ENCODE data around the gene COL24A1. TPM values are rescaled to one million over a fixed set of nuclear protein-coding genes. Genes with fewer than 3 reads are reported as not detected.

Gene COL24A1
- total and polyA plus RNA-seq, 2 of the 8 experiments (the other 6 are each of a cell fraction or from before 2014, with no cell fraction given): 0.23 to 1.1 TPM

DNA sequence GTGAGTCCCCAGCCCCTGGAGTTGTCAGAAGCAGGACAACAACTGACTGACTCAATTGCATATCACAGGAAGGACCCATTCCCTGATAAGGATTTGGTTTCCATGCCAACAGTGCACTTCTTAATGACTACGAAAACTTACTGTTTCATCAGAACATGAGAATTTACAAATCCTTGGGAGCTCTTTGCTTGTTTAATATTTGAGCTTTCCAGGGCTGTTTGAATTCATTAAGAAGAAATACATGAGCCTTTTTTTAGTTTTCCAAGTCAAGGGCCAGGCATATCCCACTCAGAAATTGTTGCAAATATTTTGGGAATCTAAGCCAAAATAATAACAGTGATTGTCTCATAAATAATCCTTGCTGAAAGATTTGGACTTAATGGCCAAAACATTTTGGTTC lies 27.2 kb upstream of the COL24A1 start:
- Histone ChIP-seq H2AFZ (ENCODE audit: low read length) (no peak overlapping the region), H3K4me2 (ENCODE audit: insufficient read depth in 1 of 2, low read depth in 2 of 2, low read length in 2 of 2) (no peak overlapping the region), H2BK15ac (ENCODE audit: low read length) (no peak overlapping the region), H3K36me3 (ENCODE audit: control insufficient read depth in 2 of 4, insufficient read depth in 4 of 4, low read length in 3 of 4) (no peaks in the 10 kb centered on the region), H3K4ac (replicated peaks; ENCODE audit: insufficient read length, low read depth, low read length) (no peak overlapping the region), H3K4me1 (replicated peaks in 1 of 4; ENCODE audit: control insufficient read depth in 3 of 4, insufficient read depth in 4 of 4, low read length in 3 of 4) (no peaks in the 10 kb centered on the region), H2BK120ac (replicated peaks; ENCODE audit: low read depth, low read length) (no peak overlapping the region), H3K18ac (ENCODE audit: extremely low read depth, low read length) (no peak overlapping the region), H3K56ac (replicated peaks; ENCODE audit: insufficient read length, low read depth, low read length) (no peak overlapping the region), H2BK12ac (ENCODE audit: low read depth, low read length) (no peak overlapping the region), H2AK5ac (ENCODE audit: low read depth, low read length) (no peak overlapping the region), H4K20me1 (replicated peaks in 1 of 2; ENCODE audit: control insufficient read depth in 1 of 2, insufficient read depth in 2 of 2, low read length in 2 of 2) (no peaks in the 10 kb centered on the region), H4K5ac (ENCODE audit: insufficient read length, low read depth, low read length) (no peak overlapping the region), H2BK20ac (ENCODE audit: low read length) (no peak overlapping the region), H4K8ac (ENCODE audit: extremely low read depth, insufficient read depth, low read length) (no peak overlapping the region), H2BK5ac (ENCODE audit: low read depth, low read length) (no peak overlapping the region), H3K79me2 (ENCODE audit: control insufficient read depth in 1 of 2, insufficient read depth in 2 of 2, low read length in 2 of 2) (no peaks in the 10 kb centered on the region), H4K91ac (replicated peaks; ENCODE audit: insufficient read length, low read length) (no peak overlapping the region), H3K23me2 (ENCODE audit: low read depth, low read length) (no peaks in the 10 kb centered on the region), H3K27me3 (replicated peaks in 1 of 4; ENCODE audit: control insufficient read depth in 3 of 4, extremely low read depth in 1 of 4, insufficient read depth in 3 of 4, low read length in 3 of 4) (no peaks in the 10 kb centered on the region), H3K23ac (ENCODE audit: insufficient read length) (no peak overlapping the region), H3K79me1 (ENCODE audit: low read depth, low read length) (no peaks in the 10 kb centered on the region), H3K27ac (ENCODE audit: low read depth, low read length) (no peak overlapping the region), H3K9ac (replicated peaks in 1 of 4; ENCODE audit: extremely low read depth in 1 of 4, low read depth in 3 of 4, low read length in 3 of 4) (no peak overlapping the region), H3K9me3 (ENCODE audit: insufficient read depth in 2 of 2, low read depth in 1 of 2, low read length in 1 of 2) (no peaks in the 10 kb centered on the region), H3K4me3 (ENCODE audit: extremely low read depth in 1 of 4, insufficient read depth in 2 of 4, low read depth in 3 of 4, low read length in 4 of 4) (no peak overlapping the region), H3K14ac (ENCODE audit: insufficient read length) (no peak overlapping the region)
- ChIA-PET CTCF (ENCODE audit: partially characterized antibody) (no interaction called here), POLR2A (ENCODE audit: partially characterized antibody) (no interaction called here)
- 73% methylated on average over 1 of the region's 1 CpG; no CpG with 5 or more reads in 1 of the 2 experiments for WGBS, 2 experiments (ENCODE audit: extremely low coverage in 1 of 2, insufficient coverage in 1 of 2, insufficient read length in 1 of 2, insufficient replicate concordance in 2 of 2, low coverage in 1 of 2, low lambda C conversion rate in 2 of 2, missing lambda C conversion rate in 1 of 2)
- DNase-seq (ENCODE audit: low read depth in 1 of 2, low spot score in 2 of 2) (no peak), FAIRE-seq (no peak)
- TF ChIP-seq JUN (IDR thresholded peaks at IDR 0.05; ENCODE audit: low read depth, low read length) (no peak), NANOG (IDR thresholded peaks at IDR 0.05; ENCODE audit: insufficient read depth, low read depth, low read length, poor library complexity, severe bottlenecking) (no peak)

Data from H1 (cell line).